ENCODE data around the gene GPR132. TPM values are rescaled to one million over a fixed set of nuclear protein-coding genes. Genes with fewer than 3 reads are reported as not detected.
"Not testable (repeated sequence)": the region's sequence is repeated elsewhere in the genome, so short reads cannot be mapped to it uniquely, and the experiment has no call there.

GPR132 gene
- total and polyA plus RNA-seq, 2 donors (not counting 1 experiment from before 2014, with no cell fraction given), result 38.6 to 54.5 TPM

GRCh38 chr14:105029402-105029801 lies 35.8 kb downstream of the GPR132 start:
- no peaks in the 10 kb centered on the region for H3K9me3 ChIP-seq (ENCODE audit: control extremely low read depth in 1 of 3, control insufficient read depth in 2 of 3, insufficient read depth in 1 of 3, low read length in 2 of 3)
- TF ChIP-seq EZH2 (IDR thresholded peaks at IDR 0.05; ENCODE audit: borderline replicate concordance, insufficient read depth, low read depth, low read length, poor library complexity, severe bottlenecking) (no peak), CTCF (IDR thresholded peaks at IDR 0.05) (no peak)
- H3K4me3 ChIP-seq (ENCODE audit: control extremely low read depth in 1 of 5, extremely low read depth in 1 of 5, insufficient read depth in 1 of 5, low read depth in 2 of 5, low read length in 4 of 5), result no peak overlapping the region
- intact Hi-C loops (cut with micrococcal nuclease), result no loop called here
- Mint-ChIP-seq H3K4me3 (no peak overlapping the region), H3K27me3 (no peaks in the 10 kb centered on the region), H3K4me1 (peaks cover 29% of the 10 kb centered on the region), H3K9me3 (ENCODE audit: insufficient read depth) (no peaks in the 10 kb centered on the region), H3K27ac (no peak overlapping the region)
- ATAC-seq (ENCODE audit: low read depth), result no peak
- ChIA-PET CTCF (interaction anchor here (1.0 to 1.1 kb wide), 2 partner anchors 16 to 33 kb away, joined by 3 to 4 read pairs; no protein-coding TSS in a partner anchor), POLR2A (interaction anchor here (0.6 kb wide), 2 partner anchors 13 to 17 kb away, joined by 3 to 5 read pairs; no protein-coding TSS in a partner anchor)
- no peaks in the 10 kb centered on the region for H3K36me3 ChIP-seq (replicated peaks in 1 of 2; ENCODE audit: control extremely low read depth in 1 of 2, control insufficient read depth in 1 of 2, extremely low read depth in 1 of 2, insufficient read depth in 2 of 2, low read length in 1 of 2)
- no peak overlapping the region for H3K9ac ChIP-seq (ENCODE audit: low read length)
- no peak for DNase-seq
- H3K4me2 ChIP-seq (replicated peaks; ENCODE audit: low read depth, low read length, poor library complexity, severe bottlenecking), result no peak overlapping the region
- no peaks in the 10 kb centered on the region for H3K27me3 ChIP-seq (replicated peaks in 1 of 4; ENCODE audit: control extremely low read depth in 1 of 4, control insufficient read depth in 3 of 4, insufficient read depth in 4 of 4, low read length in 3 of 4)
- H3K27ac ChIP-seq (ENCODE audit: low read length in 2 of 2), result no peak overlapping the region
- 90% methylated on average over 7 of the region's 7 CpGs for WGBS (ENCODE audit: insufficient coverage)
- H3K4me1 ChIP-seq (ENCODE audit: control insufficient read depth in 2 of 2, insufficient read depth in 2 of 2, low read length in 2 of 2), result peaks cover 6 to 17% of the 10 kb centered on the region in 2 donors
- no peaks in the 10 kb centered on the region for H4K20me1 ChIP-seq (ENCODE audit: control insufficient read depth, insufficient read depth, low read length, poor library complexity, severe bottlenecking)
- H2AFZ ChIP-seq (ENCODE audit: insufficient read depth, low read depth, low read length, poor library complexity, severe bottlenecking), result no peak overlapping the region
- no peaks in the 10 kb centered on the region for H3K79me2 ChIP-seq (ENCODE audit: control insufficient read depth, insufficient read depth, low read length)

- Mint-ChIP-seq H3K4me1 (peaks cover 30% of the 10 kb centered on the region), H3K27me3 (no peaks in the 10 kb centered on the region), H3K4me3 (no peak overlapping the region), H3K27ac (no peak overlapping the region), H3K9me3 (ENCODE audit: insufficient read depth) (no peaks in the 10 kb centered on the region)
- Histone ChIP-seq H3K9ac (ENCODE audit: low read length) (no peak overlapping the region), H3K4me1 (ENCODE audit: control insufficient read depth in 2 of 2, insufficient read depth in 2 of 2, low read length in 2 of 2) (peaks cover 6 to 17% of the 10 kb centered on the region in 2 donors), H3K36me3 (replicated peaks in 1 of 2; ENCODE audit: control extremely low read depth in 1 of 2, control insufficient read depth in 1 of 2, extremely low read depth in 1 of 2, insufficient read depth in 2 of 2, low read length in 1 of 2) (no peaks in the 10 kb centered on the region), H3K4me3 (ENCODE audit: control extremely low read depth in 1 of 5, extremely low read depth in 1 of 5, insufficient read depth in 1 of 5, low read depth in 2 of 5, low read length in 4 of 5) (no peak overlapping the region), H4K20me1 (ENCODE audit: control insufficient read depth, insufficient read depth, low read length, poor library complexity, severe bottlenecking) (no peaks in the 10 kb centered on the region), H2AFZ (ENCODE audit: insufficient read depth, low read depth, low read length, poor library complexity, severe bottlenecking) (no peak overlapping the region), H3K4me2 (replicated peaks; ENCODE audit: low read depth, low read length, poor library complexity, severe bottlenecking) (no peak overlapping the region), H3K27ac (ENCODE audit: low read length in 2 of 2) (no peak overlapping the region), H3K79me2 (ENCODE audit: control insufficient read depth, insufficient read depth, low read length) (no peaks in the 10 kb centered on the region), H3K9me3 (ENCODE audit: control extremely low read depth in 1 of 3, control insufficient read depth in 2 of 3, insufficient read depth in 1 of 3, low read length in 2 of 3) (no peaks in the 10 kb centered on the region), H3K27me3 (replicated peaks in 1 of 4; ENCODE audit: control extremely low read depth in 1 of 4, control insufficient read depth in 3 of 4, insufficient read depth in 4 of 4, low read length in 3 of 4) (no peaks in the 10 kb centered on the region)
- DNase-seq (no peak), ATAC-seq (ENCODE audit: low read depth) (no peak)
- TF ChIP-seq EZH2 (IDR thresholded peaks at IDR 0.05; ENCODE audit: borderline replicate concordance, insufficient read depth, low read depth, low read length, poor library complexity, severe bottlenecking) (no peak), CTCF (IDR thresholded peaks at IDR 0.05) (no peak)
- ChIA-PET POLR2A (no interaction called here), CTCF (interaction anchor here (1.1 to 4.6 kb wide), 2 partner anchors 17 to 34 kb away, joined by 3 to 20 read pairs; no protein-coding TSS in a partner anchor)
- intact Hi-C loops (cut with micrococcal nuclease), result no loop called here
- 96% methylated on average over 8 of the region's 12 CpGs for WGBS (ENCODE audit: insufficient coverage)
Measured at GRCh38 chr14:105028251-105028927, 36.8 kb downstream of the GPR132 start.

DNA sequence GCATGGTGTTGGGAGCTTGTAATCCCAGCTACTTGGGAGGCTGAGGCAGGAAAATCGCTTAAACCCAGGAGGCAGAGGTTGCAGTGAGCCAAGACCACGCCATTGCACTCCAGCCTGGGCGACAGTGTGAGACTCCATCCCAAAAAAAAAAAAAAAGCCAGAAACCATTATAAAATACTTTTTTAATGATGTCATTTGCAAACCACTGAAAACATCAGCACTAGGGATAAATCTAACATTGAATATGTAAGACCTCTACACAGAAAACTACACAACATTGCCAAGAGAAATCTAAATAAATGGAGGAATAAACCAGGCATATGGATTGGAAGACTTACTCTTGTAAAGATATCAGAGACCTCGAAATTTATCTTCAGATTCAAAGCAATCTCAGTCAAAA lies 37.5 kb downstream of the GPR132 start:
- H3K27ac Mint-ChIP-seq; H3K9ac ChIP-seq (ENCODE audit: low read length); H3K27me3 ChIP-seq (replicated peaks in 1 of 4; ENCODE audit: control extremely low read depth in 1 of 4, control insufficient read depth in 3 of 4, insufficient read depth in 4 of 4, low read length in 3 of 4); H3K36me3 ChIP-seq (replicated peaks in 1 of 2; ENCODE audit: control extremely low read depth in 1 of 2, control insufficient read depth in 1 of 2, extremely low read depth in 1 of 2, insufficient read depth in 2 of 2, low read length in 1 of 2); H3K9me3 ChIP-seq (ENCODE audit: control extremely low read depth in 1 of 3, control insufficient read depth in 2 of 3, insufficient read depth in 1 of 3, low read length in 2 of 3); H3K9me3 Mint-ChIP-seq (ENCODE audit: insufficient read depth); POLR2A ChIA-PET; H3K27ac ChIP-seq (ENCODE audit: low read length in 2 of 2); H3K4me3 ChIP-seq (ENCODE audit: control extremely low read depth in 1 of 5, extremely low read depth in 1 of 5, insufficient read depth in 1 of 5, low read depth in 2 of 5, low read length in 4 of 5); ATAC-seq (ENCODE audit: low read depth); H3K4me2 ChIP-seq (replicated peaks; ENCODE audit: low read depth, low read length, poor library complexity, severe bottlenecking); H2AFZ ChIP-seq (ENCODE audit: insufficient read depth, low read depth, low read length, poor library complexity, severe bottlenecking); H3K79me2 ChIP-seq (ENCODE audit: control insufficient read depth, insufficient read depth, low read length); H3K27me3 Mint-ChIP-seq; H3K4me3 Mint-ChIP-seq; intact Hi-C loops (cut with micrococcal nuclease); DNase-seq; H4K20me1 ChIP-seq (ENCODE audit: control insufficient read depth, insufficient read depth, low read length, poor library complexity, severe bottlenecking): not testable (repeated sequence)
- 100% methylated on average over 1 of the region's 4 CpGs for WGBS (ENCODE audit: insufficient coverage)
- CTCF ChIA-PET, result interaction anchor here (4.6 kb wide), 1 partner anchor 18 kb away, joined by 20 read pairs; no protein-coding TSS in a partner anchor
- peaks cover 27% of the 10 kb centered on the region for H3K4me1 Mint-ChIP-seq
- peaks cover 1 to 13% of the 10 kb centered on the region in 2 donors for H3K4me1 ChIP-seq (ENCODE audit: control insufficient read depth in 2 of 2, insufficient read depth in 2 of 2, low read length in 2 of 2)
